ENCODE results near the gene PXT1.
"Not testable (repeated sequence)": the region's sequence is repeated elsewhere in the genome, so short reads cannot be mapped to it uniquely, and the experiment has no call there.

The PXT1 gene

DNA sequence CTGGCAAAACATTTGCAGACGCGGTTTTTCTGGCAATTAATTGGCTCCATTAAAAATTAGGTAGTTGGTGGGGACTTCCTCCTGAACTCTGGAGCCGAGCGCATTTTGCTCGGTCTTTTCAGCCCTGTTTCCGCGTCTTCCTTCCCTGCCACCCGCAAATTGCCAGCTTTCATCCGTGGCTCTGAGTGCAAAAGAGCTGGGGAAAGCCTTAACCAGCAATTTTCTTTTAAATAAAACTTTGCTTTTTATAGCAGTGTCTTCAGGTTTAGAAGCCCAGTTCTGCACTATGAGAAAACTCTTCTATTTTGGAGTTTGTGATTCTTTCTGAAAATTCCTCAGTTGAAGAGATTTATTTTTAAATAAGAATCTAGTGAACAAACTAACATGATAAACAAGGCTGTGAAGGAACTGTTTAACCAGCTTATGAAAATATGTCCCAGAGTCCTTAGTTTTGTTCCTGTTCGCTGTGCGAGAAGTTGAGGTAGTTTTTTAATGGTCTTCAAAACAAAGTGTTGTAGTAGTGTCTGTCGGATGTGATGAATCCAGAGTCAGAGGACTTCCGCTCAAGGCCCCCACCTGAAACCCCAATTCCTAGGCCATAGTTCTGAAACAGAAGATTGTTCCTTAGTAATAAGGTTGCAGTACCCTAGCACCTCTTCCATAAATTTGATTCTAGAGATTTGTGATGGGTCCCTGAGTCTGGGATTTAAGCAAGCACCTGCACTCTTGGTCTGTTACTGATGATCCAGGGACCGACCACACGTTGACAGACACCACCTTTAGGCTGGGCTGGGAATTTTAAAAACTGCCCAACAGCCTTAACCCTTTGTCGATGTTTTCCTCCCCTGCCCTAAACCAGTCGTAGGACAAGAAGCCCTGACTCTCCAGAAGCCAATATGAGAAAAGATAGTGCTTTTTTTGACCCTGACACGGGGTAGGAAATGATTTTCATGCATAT lies 1.1 kb upstream of the PXT1 start:
- peak in 1 of 2 experiments; percentile 21 for DNase-seq

DNA sequence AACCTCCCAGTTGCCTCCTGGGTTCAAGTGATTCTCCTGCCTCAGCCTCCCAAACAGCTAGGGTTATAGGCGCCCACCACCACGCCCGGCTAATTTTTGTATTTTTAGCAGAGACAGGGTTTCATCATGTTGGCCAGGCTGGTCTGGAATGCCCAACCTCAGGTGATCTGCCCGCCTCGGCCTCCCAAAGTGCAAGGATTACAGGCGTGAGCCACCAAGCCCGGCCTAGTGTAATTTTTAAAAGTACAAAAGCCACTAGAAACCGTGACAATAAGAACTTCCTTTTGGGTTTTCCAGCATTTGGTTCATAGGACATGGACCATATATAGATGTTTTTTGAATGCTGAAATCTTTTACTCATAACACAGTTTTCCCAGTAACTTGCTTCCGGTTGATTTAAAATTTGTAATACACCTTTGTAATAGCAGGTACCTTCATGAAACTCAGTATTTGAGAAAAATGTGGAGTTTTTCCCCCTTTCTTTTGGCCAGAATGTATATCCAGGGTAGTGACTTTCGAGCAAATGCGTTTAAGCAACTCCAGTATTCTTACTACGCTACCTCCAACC lies 467 bp downstream of the PXT1 start:
- DNase-seq: peak in 1 of 2 experiments; percentile 32

DNA sequence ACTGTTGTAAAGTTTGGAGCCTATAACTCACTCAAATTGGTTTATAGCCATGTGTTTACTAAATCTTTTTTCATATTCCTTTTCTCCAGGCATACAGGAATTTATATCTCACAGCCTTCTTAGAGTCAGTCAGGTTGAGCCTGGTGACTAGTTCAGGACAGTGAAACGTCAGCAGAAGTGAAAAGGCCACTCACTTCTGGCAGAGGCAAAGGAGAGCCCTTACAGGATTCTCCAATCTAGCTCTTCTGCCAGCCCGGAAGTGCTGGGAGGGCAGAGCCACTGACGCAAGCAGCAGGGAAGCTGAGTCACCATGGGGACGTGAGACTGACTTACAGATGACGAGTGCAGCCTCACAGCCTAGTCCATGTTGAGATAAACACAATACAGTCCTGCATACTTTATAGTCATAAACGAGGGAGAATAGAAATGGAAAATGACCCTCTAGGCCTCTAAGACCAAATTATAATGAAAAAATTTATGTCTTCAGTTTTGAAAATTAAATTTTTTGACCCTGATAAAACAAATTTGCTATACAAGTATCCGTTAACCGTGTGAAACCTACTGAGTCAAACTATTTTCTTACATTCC lies 1.3 kb downstream of the PXT1 start:
- DNase-seq: peak; percentile 85 to 87

DNA sequence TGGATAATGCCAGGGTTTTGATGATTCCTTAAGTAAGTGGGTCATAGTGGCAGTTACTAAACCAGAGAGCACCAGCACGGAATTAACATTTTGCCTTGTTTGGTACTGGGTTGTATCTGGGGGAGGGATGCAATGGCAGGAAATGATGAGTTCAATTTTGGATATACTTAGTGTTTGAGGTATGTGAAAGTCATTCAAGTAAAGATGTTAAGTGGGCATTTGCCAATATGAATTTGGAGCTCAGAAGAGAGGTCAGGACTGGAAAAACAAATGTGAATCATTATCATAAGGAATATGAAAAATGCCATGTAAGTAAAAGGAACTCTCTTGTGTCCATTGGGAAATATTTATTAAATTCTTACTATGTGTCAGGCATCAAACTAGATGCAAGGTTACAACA lies 6.2 kb downstream of the PXT1 start:
- no peak for DNase-seq

DNA sequence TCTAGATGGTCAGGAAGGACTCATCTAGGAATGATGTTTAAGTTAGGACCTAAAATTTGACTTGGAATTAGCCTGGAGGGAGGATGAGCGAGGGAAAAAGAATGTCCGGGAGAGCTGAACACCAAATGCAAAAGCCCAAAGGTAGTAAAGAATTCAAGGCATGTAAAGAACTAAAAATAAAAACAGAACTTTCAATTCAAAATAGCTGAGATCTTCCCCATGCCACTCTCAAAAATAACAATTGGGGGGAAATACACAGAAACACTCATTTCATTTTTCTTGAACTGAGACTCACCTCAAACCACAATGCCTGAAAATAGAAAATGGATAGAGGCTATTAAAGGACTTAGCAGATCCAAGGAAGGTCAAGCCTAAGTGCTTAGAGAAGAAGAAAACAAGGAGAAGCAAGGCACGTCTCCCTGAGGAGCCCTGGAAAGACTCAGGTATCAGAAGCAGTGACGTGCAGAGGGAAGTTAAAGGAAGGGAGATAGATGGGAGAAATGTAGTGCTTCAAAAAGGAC lies 10.4 kb downstream of the PXT1 start:
- DNase-seq: no peak

DNA sequence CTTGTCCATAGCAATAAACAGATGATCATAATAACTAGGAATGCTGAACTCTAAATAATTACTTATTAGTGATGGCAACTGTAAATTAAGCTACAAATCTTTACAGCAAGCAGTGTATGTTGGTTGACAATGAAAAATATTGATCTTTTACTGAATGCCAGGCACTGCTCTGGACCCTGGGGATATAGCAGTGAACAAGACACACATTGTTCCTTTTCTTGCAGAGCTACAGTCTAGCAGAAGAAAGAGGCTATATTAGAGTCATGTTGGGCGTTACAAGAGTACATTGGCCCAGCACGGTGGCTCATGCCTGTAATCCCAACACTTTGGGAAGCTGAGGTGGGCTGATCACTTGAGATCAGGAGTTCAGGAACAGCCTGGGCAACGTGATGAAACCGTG lies 11.5 kb downstream of the PXT1 start:
- DNase-seq: no peak

DNA sequence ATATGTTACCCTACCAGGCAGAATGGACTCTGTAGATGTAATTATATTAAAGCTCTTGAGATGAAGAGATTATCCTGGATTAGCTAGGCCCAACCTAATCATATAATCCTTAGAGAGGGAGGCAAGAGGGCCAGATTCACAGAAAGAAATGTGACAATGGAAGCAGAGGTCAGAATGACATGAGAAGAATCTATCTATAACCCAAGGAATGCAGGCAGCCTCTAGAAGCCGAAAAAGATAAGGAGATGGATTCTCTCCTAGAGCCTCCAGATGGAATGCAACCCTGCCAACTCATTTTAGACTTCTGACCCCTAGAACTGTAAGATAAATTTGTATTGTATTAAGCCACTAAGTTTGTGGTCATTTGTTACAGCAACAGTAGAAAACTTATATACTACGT lies 12.3 kb downstream of the PXT1 start:
- no peak for DNase-seq

DNA sequence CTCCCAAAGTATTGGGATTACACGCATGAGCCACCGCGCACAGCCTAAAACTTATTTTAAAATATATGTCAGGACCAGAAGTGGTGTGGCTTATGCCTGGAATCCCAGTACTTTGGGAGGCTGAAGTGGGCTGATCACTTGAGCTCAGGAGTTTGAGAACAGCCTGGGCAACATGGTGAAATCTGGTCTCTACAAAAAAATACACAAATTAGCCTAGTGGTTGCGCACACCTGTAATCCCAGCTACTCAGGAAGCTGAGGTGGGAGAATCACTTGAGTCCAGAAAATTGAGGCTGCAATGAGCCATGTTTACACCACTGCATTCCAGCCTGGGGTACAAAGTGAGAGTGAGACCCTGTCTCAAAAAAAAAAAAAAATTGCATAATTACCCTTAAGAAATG lies 13.7 kb downstream of the PXT1 start:
- DNase-seq: peak in 1 of 2 experiments; percentile 25

DNA sequence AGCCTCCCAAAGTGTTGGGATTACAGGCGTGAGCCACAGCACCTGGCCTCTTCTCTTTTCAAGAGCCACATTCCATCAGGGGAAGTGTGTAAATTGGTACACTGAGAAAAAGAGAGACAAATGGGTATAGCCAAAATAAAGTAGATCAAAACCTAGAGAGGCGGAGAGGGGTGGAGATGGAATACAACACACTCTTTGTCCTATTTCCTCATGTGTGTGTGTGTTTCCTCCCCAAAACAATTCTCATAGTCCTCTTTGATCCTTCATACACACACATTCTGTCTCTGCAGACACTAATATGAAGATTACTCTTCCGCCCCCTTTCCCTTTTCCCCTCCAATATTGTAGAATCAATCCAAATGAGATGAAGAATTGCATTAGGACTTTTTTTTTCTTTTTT lies 16.0 kb downstream of the PXT1 start:
- no peak for DNase-seq

DNA sequence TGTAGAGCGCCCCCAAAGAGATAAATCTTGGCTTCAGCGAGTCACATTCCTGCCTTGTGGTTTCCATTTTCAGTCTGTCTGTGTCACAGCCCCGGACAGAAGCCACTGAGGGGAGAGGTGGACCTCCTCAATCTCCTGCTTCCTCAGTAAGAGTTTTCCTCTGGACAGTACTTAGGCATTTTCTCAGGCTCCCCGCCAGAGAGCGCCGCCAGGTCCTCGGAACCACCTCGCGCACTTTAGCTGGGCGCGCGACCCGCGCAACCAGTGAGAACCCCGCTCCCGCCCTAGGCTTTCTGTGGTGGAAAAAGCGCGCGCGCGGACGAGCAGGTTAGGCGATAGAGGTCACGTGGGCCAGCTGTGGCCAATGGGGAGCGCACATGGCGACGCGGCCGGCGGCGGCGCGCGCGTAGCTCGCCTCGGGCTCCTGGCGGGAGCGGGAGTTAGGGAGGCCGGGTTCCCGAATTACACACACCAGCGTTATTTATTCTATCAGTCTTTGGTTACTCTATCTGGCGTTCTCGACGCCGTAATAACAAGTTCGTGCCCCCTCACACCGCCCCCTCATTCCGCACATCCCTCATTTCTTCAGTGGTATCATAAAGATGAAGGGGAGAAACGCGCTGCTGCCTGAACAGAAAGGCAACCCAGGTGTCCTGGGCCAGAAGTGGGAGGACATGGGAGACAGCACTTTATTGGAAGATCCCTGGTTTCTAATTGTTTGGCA lies 19.4 kb downstream of the PXT1 start:
- peak; percentile 98 for DNase-seq

DNA sequence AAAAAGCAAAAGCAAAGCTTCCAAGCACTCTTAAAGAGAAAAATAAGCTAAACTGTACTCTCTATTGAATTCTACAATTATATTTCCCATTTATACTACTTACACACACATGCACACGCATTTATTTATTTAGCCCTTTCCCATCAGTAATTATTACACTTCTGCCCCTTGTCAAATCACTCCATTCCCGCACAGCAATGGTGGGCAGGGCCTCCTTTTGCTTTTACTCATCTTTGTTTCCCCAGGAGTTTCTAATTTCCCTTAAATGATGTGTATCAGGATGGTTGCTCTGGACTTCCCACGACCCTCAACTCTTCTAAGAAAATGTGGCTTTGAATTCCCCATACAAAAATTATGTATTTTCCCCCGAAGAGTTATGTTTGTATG lies 19.9 kb downstream of the PXT1 start:
- no peak for DNase-seq

DNA sequence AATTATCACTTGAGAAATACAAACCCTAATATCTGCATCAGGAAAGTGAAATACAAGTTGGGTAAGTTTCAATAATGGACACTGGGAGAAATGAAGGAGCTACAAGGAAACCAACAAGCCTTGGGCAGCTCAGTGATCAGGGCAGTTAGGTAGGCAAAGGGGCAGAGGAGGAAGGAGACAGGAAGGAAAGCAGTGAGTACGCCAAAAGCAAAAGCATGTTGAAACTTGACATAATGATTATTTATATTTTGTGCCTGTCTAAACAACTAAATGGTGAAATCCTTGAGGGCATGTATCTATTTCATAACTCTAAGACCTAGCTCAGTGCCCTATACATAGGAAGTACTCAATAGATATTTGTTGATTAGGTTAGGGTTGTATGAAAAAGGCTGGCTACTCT lies 23.3 kb downstream of the PXT1 start:
- no peak for DNase-seq

DNA sequence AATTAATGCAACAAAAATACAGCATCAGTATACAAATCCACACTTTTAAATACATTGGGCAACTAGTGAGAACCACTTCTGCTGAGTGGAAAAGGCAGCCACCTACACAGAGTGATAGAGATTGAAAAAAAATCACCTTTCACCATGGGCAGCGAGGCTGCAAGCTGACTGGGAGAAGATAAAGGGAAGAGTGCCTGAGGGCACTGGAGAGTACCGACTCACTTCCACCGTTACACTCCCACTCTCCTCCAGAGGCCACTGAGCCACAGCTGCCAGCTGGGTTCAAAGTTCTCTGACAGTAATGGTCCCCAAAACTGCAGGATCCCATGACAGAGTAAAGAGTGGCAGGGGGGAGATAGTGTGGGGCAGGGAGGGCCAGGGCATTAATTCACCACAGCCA lies 24.1 kb downstream of the PXT1 start:
- no peak for DNase-seq

DNA sequence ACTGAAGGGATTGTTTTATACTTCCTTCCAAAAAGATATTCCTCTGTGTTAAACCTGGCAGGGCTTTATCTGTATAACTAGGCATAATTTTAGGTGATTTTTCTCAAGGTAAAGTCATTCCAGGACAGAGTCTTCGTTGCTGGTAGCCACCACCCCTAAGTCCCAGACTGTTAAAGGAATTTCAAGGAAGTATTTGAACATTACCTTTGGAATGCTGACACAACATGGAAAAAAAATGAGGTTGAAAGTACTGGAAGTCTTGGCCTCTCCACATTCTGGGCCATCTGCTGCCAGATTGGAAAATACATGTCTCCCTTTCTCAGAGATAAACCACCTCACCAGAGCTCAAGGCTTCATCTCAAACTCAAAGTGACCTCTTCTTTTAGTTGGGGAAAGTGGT lies 28.2 kb downstream of the PXT1 start:
- no peak for DNase-seq

DNA sequence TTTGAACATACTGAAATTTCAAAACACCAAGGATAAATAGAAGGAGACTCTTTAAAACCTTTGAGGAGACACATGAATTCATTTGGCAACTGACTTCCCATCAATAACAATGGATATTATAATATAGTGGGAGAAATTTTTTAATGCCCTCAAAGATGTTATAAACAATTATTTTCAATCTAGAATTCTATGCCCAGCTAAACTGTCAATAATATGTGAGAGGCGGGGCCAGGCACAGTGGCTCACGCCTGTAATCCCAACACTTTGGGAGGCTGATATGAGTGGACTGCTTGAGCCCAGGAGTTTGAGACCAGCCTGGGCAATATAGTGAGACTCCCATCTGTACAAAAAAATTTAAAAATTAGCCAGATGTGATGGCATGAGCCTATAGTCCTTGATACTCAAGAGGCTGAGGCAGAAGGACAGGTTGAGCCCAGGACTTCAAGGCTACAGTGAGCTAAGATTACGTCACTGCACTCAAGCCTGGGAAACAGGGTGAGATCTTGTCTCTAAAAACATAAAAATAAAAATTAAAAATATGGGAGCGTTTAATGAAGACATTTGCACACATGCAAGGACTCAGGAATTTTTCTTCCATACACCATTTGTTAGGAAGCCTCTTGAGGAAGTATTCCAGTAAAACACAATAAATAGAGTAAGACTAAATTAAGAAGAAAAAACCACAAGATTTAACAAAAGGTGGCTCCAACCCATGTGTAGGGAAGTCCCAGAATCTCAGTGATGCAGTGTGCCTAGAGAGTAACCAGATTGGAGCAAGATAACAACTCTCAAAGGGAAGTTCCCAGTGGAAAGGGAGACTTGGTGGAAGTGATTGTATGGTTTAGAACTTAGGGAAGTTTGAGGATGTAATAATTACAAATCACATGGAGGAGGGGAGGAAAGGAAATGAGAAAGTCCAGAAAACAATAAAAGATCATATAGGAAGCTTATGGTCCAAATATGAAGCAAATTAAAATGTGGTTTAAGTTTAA lies 28.9 kb downstream of the PXT1 start:
- no peak for DNase-seq

DNA sequence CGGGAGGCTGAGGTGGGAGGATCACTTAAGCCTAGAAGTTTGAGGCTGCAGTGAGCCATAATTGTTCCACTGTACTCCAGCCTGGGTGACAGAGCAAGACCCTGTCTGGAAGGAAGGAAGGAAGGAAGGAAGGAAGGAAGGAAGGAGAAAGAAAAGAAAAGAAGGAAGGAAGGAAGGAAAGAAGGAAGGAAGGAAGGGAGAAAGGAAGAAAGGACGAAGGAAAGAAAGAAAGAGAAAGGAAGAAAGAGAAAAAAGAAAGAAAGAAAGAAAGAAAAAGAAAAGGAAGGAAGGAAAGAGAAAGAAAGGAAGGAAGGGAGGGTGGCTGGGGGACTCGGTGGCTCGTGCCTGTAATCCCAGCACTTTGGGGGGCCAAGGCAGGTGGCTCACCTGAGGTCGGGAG lies 32.9 kb downstream of the PXT1 start:
- not testable (repeated sequence) for DNase-seq

DNA sequence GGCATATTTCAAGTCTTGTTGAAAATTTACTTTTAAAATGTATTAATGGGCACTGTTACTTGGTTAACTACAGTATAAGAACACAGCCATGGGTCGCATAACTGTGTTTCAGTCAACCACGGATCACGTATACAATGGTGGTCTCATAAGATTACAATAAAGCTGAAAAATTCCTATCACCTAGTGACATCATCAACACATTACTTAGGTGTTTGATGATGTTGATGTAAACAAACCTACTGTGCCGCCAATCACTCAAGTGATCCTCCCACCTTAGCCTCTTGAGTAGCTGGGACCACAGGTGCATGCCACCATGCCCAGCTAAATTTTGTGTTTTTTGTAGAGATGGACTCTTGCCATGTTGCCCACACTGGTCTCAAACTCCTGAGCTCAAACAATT lies 38.5 kb downstream of the PXT1 start:
- DNase-seq: no peak

DNA sequence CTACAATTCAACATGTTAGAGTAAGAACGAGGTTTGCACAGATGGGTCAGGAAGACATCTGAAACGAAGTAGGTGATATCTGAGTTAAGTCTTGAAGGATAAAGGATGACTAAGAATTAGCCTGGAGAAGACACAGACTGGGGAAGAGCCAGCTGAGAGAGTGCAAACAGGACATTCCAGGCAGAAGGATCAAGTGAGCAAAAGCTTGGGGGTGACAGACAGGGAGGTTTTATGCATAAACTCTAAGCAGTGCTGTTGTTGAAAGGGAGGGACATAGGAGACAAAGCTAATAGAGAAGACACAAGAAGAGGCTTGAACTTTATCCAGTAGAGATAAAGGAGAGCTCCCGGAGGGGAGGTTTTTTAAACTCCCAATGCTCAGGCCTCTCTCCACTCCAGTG lies 40.2 kb downstream of the PXT1 start:
- DNase-seq: no peak

DNA sequence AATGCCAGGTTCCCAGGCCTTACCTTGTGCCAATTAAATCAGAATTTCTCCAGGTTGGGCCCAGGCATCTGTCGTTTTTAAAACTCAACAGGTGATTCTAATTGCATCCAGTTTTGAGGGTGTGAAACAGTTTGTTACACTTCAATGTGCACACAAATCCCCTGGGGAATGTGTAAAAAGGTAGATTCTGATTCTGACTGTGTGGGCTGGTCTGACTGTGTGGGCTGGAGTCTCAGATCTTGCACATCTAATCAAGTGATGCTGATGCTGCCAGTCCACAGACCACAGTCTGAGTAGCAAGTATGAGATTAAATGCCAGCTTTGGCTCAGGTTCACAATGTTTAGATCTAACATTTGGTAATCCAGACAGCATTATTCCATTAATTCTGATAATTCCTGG lies 42.7 kb downstream of the PXT1 start:
- no peak for DNase-seq

DNA sequence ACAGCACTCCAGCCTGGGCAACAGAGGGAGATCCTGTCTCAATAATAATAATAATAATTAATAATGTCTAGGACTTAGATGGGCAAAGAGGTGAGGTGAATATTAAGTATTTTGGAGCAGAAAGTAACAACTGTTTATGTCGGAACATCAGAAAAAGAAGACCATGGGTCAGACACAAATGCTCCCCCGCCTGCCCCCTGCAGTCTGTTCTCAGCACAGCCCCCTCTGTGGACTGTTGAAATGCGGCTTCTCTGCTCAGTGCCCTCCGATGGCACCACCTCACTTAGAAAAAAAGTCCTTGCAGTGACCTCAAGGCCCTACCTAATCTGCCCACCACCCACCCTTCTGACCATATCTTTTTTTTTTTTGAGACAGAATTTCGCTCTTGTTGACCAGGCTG lies 50.0 kb downstream of the PXT1 start:
- DNase-seq: no peak

DNA sequence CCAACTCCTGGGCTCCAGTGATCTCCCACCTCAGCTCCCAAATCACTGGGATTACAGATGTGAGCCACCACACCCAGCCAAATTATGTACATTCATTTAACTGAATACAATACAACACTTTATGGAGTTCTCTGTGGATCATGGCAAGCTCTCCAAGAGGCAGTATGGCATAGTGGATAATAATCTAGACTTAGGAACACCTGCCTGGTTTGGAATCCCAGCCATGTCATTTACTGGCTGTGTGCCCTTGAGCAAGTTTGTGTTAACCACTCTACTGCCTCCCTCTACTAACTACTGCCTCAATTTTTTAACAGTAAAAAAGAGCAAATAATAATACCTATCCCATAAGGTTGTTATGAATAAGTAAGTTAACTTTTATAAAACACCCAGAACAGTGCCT lies 53.3 kb downstream of the PXT1 start:
- DNase-seq: no peak
